GM19035 (cell line): ENCODE results near the gene FXYD6.
"Not testable (repeated sequence)": the region's sequence is repeated elsewhere in the genome, so short reads cannot be mapped to it uniquely, and the experiment has no call there.

Experiments
- ATAC-seq: cut with Tn5 transposase; IDR thresholded peaks from one replicate; pipeline ENCODE4 v1.9.1; 2021; ENCODE audit not compliant: unreplicated experiment

The FXYD6 gene, protein sequence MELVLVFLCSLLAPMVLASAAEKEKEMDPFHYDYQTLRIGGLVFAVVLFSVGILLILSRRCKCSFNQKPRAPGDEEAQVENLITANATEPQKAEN

DNA sequence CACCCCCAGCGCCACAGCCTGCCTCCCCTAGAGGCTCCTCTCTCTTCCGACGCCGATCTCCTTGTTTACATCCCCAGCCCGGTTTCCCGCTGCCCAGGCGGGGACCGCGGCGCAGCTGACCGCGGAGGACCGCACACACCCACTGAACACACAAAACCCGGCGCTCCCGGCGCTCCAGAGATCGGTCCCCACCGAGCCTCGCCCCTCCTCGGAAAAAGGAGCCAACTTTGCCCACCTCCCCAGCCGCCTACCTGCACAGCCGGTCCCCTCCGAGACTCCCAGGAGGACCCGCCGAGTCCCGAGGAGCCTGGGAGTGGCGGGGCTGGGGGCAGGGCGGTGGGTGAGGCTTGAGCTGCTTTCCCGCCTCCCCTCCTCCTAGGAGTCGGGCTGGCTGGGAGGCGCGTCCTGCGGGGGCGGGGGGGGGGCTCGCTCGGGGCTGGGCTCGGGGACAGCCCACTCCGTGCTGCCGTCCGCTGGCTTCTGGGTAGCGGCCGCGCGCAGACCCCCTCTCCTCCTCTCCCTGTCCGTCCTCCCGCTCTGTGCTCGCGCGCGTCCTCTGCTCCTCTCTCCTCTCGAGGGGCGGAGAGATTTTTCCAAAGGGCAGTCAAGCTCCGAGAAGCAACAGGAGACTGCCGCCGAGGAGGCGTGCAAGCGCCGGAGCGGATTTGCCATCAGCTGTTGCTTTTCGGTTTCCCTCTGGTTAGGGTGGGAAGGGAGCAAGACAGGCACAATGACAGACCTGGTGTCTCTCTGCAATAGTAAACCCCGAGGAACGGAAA, at the start of gene FXYD6:
Gene FXYD6 (minus strand): TSS at position 318 of the 779 bp plus-strand sequence. CDS start 33,882 bp downstream, outside the sequence.
- no peak for ATAC-seq

DNA sequence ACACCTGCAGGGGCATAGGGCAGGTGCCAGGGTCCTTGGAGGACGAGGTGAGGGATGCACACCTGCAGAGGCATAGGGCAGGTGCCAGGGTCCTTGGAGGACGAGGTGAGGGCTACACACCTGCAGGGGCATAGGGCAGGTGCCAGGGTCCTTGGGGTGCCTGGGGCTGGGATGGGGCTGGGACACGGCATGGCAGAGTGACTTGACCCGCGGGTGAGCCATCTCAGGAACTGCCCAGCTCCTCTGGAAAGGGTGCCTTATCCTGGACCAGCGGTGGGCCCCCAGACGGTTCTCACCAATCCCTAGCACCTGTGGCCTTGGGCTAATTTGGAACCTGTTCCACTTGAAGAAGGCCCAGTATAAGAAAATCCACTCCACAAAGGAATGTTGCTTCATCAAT, 49.7 kb upstream of the FXYD6 start:
- not testable (repeated sequence) for ATAC-seq

DNA sequence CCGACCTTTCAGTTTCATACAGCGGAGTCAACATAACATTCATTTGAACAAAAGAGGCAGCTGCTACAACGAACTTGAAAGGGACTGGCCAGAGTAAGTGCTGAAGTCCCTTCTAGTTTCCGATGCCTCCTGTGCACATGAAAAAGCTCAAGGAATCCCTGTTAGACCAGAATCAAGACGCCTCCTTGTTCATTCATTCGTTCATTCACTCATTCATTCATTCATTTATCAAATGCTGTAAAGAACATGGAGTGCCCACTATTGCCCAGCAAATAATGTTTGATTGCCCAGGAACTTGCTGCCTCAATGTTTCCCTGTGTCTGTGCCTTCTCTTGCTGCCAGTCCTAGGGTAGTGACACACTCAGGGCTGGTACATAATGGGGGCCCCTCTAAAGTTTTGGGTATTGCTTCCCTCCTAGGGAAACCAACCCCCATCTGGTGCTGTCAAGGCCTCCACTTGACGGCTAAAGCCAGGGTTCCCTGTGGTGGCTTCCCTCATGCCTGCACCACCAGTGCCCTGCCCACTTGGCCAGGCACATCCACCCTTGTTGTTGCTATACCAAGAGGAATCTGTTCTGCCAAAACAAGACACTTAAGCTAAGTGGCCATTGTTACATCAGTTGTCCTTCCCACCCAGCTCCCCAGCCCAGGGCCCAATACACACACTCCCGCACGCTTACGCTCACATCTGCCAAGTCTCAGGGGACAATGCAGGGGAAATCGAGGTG, 48.9 kb upstream of the FXYD6 start:
- ATAC-seq: no peak

DNA sequence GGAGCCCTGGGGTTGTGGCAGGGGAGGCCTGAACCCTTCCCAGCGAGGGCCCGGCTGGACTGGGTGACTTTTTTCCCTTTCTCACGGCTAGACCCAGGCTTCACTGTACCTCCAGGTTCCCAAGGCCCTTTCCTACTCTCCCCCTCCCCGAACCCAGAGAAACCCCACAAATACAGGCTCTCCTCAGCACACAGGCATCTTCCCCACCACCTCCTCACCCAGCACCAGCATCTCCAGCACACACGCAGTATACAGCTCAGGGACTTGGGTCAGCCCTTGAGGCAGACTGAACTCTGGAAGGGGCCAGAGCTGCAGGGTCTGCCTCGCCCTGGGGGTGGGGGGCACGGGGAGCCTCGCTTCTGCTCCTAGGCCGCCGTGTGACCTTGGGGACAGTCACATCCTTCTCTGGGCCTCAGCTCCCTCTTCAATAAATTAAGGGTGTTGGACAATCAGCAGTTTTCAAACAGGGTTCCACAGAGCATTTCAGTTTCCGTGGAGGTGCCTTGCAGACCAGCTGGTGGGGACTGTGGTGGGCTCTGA, 48.2 kb upstream of the FXYD6 start:
- no peak for ATAC-seq

DNA sequence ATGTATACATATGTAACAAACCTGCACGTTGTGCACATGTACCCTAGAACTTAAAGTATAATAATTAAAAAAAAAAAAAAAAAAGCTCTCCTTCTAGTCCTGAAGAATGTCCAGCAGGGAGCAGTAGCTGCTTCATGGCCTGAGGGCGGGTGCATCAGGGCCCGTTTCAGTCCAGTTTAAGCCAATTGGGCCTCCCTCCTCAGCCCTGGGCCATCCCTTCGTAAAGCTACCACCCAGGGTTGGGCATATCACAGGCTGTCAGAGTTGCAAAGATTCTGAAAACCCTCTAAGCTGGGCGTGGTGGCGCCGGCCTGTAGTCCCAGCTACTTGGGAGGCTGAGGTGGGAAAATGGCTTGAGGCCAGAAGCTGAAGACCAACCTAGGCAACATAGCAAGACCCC, 47.3 kb upstream of the FXYD6 start:
- ATAC-seq: no peak

DNA sequence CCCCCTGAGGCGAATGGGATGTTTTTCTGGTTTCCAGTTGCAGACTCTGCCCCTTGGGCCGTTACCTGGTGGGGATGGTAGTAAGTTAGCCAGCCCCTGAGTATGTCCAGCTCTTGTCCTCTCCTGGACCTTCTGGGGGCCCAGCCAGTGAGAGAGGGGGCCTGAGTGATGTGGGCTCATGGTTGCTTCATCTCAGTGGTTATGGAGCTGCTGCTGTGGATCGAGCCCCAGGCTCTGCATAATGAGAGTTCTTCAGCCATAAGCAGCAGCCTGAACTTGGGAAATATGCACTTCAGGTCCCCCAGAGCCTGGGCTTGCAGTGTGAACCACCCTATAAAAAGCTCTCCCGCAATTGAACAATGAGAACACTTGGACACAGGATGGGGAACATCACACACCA, 46.8 kb upstream of the FXYD6 start:
- no peak for ATAC-seq

DNA sequence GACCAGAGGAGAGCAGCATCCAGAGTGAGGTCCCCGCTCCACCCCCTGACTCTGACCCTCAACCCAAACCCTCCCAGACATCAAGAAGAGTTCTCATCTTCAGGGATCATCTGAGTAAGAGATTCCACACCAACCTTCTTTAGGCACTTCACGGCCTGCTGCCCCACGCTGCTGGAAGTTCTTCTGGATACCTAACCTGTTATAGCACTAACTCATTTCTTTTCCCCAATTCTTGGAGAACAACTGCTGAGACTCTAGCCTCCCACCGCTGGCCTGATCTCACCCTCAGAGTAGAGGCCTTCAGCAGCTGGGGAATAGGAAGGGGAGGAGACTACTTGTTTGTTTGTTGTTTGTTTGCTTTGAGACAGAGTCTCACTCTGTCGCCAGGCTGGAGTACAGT, 45.4 kb upstream of the FXYD6 start:
- no peak for ATAC-seq

DNA sequence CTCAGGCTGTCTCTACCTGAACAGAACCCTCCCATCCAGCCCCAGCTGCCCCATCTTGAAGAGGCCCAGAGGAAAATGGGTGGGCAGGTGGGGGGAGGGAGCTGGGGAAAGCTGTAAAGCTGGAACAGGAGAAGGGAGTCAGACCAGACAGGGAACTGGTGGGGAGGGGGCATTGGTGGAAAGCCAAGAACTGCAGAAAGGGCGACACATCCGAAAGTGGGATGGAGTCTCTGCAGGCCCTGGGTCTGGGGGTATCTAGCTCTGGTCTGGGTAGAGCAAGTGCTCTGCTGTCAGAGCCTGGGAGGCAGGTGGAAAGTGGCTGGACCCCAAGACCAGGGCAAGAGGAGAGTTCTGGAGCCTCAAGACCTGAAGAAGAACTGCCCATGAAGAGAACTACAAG, 45.0 kb upstream of the FXYD6 start:
- ATAC-seq: no peak

DNA sequence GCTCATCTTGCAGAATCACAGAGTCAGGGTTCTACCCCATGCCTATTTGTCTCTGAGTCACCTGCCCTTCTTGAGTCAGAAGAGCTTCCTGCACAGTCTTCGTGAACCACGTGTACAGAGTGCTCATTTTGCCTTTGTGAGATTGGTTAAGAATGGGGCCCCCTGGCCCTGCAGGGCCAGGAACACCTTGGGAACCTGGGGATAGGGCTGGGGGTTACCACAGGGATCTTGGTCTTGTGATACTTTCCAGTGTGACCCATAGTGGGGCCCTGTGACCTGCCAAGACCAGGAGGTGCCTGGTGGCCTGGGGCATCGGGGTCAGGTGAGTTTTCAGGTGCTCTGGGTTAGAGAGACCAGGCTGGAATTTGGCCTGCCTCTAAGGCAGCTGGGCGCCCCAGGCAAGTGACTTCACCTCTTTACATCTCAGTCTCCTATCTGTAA, 43.3 kb upstream of the FXYD6 start:
- ATAC-seq: no peak

DNA sequence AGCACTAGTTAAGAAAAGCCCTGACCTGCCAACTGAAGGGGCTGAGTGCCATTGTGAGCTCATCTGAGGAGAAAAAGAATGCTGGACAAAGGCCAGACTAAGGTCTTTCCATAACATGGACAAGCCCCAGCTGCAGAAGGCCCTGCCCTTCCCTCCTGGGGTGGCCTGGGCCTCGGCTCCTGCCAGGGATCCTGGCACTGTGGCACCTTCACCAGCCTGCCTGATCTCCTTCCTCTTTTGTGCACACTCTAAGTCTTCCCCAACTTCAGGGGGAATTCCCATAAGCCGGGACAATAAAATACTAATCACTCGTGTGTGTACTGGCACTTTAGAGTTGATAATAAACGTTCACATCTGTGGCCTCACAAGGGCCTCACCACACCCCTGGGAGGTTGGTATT, 42.9 kb upstream of the FXYD6 start:
- no peak for ATAC-seq

DNA sequence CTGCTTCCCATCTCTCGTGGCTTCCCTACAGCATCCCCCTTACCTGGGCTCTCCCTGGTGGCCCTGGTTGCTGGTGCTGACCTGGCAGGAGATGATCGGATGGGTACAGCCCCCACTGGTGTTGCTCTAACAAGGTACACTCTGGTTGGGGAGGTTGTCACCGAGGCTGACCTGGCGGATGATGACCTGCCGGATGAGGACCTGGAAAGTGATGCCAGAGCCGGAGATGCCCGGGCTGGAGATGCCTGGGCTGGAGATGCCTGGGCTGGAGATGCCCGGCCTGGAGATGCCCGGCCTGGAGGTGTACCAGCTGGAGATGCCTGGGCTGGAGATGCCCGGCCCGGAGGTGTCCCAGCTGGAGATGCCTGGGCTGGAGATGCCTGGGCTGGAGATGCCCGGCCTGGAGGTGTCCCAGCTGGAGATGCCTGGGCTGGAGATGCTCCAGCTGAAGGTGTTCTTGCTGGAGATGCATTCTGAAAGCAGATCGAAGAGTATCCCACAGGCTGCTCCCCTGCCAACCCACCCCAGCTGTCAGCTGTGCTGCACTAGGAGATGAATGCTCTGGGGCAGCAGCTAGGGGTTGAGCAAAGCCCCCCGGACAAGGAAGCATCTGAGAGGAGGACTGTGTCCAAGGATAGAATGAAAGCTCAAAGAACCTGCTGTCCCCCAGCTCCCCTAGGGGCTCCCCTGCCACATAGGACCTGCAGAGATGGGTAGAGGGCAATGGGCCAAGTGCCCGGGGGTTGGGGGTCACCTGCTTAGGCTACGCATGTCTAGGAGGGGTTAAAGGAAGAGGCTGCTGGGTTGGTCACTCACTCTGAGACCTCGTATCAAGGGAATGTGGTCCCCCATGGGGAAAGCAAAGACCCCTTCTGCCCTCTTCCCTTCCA, 42.2 kb upstream of the FXYD6 start:
- no peak for ATAC-seq

DNA sequence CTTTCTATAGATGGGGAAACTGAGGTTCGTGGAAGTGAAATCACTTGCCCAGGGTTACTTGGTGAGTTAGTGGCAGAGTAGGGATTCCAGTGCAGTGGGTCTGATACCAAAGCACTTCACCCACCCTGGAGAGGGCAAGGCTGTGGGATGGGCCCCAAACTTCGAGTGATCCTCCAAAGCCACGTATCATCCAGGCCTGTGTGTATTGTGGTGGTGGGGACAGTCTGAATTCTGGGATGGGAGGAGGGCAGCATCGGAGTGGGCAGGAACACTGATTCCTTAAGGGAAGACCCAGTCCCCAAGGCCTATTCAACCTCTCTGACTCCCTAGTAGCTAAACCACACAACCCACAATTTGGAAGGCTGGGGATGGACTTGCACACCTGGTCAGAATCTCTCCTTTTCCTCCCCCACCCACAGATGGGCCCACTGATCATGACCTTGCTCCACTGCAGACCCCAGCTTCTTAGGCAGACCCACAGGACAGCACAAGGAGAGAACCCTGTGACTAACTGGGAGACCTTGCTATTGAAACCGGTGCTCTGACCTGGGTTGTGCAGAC, 41.2 kb upstream of the FXYD6 start:
- ATAC-seq: no peak

DNA sequence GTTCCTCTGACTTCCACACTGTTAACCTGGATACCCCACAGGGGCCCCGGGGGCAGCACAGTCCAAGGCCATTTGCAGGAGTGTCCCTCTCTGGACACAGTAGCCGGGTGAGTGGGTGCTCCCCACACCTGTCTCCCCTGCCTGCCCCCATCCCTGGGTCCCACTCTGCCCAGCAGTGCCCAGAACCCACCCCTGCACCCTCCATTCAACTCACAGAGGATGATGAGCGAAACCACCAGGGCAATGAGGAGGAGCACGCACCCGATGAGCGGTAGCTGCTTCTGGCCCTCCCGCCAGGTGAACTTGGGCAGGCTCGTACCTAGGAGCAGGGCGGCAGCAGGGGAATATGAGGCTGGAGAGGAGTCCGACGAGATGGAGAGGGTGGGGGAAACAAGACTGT, 40.5 kb upstream of the FXYD6 start:
- ATAC-seq: no peak

DNA sequence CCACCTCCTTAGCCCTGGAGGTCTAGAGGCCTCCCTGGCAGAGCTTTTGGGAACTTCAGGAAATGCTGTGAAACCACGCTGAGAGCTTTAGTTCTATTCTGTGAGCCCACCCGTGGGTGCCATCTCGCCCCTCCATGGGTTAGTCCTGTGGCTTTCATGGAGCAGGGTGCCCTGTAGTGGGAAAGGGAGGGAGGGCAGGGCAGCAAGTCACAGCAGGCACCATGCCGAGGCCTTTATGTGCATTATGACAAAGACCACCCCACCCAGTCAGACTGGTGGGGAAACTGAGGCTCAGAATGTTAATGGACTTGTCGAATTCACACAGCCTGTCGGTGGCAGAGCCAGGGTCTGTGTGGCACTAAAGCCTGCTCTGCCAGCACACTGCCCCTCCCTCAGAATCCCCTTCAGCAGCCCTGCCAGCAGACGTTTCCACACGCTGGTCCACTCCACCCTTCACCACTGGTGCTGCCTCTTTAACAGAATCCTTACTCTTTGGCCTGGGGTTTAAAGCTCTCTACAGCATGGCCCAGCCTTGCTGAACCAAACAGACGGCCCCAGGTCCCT, 39.3 kb upstream of the FXYD6 start:
- no peak for ATAC-seq

DNA sequence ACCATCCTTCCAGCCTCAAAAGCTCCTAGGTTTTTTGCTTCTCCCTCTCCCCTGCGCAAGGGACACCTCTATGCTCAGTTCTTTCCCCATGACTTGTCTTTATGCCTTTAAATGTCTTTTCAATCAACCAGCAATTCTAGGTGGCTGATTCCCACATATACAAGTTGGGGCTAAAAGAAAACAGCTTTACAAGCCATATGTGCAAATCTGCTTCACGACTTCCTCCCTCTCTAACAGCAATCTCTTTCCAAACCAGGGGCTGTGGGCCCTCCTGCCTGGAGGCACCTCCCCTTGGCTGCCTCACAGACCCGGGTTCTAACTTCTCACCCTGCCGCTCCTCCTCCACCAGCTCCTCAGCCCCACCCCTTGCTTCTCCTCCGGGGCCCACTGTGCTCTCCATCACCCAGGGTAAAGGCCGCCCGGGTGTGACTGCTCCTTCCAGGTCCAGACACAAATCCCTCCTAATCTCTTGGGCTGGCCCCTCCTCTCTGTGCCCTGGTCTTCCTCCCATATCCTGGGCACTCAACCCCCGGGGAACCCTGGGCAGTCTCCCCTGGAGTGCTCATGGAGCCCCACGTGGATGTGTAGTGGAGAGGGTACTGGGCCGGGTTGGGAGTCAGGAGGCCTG, 38.6 kb upstream of the FXYD6 start:
- ATAC-seq: no peak

DNA sequence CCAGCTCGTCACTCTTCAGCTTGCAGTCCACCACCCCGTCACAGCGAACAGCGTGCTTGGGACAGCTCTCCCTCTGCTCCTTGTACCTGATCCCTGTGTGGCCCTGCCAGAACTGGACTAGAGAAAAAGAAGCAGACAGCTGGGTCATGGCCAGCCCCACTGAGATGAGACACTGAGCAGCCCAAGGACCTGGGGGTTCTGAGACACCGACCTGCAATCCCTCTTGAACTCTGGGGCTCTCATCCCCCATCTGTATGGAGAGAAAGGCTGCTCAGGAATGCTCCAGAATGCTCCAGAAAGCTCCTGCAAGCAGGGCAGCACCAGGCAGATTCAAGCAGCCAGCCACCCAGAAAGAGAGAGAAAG, 37.9 kb upstream of the FXYD6 start:
- ATAC-seq: no peak

DNA sequence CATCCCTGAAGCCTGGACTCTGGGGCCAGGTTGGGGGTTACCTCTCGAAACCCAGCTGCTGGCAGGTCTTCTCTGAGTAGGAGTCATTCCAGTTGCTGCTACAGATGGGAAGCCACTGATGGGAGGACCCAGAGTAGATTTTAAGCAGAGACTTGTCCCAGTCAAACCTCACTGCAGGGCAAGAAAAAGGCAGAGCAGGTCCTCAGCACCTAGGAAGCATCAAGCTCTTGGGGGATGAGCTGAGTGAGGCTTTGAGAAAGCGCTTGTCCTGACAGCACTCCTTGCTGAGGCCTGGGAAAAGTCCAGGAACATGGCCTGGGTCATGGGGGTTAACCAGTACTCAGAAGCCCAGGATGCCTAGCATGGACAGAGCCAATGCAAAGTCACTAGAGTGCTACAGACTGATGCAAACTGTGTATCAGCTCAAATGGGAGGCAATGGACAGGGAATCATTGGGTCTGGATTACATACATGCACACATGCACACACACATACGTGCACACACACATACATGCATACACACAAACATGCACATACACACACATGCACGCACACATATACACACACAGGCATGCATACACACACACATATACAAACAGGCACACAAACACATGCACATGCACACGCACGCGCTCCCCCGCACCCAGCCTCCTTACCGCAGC, 37.4 kb upstream of the FXYD6 start:
- no peak for ATAC-seq

DNA sequence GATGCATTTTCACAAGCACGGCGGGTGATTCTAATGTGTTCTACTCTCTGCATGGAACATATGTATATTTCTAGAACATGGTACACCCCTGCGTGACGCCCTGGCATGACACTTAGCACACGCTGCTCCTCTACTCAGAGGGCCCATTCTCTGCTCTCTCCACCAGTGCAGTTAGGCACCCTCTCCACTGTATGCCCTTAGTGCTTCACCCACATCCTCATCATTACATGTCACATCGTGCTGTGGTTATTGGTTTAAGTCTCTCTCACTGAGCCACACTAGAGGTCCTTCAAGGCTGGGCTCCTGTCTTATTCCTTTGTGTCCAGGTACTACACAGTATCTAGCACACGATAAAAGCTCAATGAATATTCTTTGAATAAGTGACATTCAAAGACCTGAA, 36.0 kb upstream of the FXYD6 start:
- ATAC-seq: no peak

DNA sequence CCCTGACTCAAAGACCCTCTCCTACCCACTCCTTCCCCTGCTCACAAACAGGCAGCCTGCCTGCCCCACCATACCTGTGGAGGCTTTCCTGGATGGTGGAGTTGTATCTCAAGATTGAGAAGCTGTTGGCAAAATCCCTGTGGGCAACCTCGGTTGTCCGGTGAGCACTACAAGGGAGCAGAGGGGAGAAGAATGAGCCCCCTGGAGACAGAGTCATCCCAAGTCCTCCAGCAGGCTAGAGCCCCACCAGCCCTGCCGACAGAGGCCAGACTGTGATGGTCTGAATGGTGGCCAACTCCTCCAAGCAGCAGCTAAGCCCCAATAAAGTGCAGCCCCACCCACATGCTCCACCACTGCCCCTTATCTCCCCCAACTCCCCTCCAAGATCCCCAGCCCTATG, 35.2 kb upstream of the FXYD6 start:
- no peak for ATAC-seq
